Activated T-cell treated with anti-CD3 and anti-CD28 coated beads, Interleukin-2, amount 50 U/mL, for 72 hours (primary cell): ENCODE data around the gene VWA3B. TPM values are rescaled to one million over a fixed set of nuclear protein-coding genes. Genes with fewer than 3 reads are reported as not detected.

Experiments used
- ATAC-seq, 2 donors: fragments of 150-1000 bp; cut with Tn5 transposase; replicated peaks in 1 of 2; 2 replicates each; pipeline ENCODE4 v1.10.0; 2021; ENCODE audit warnings: moderate library complexity in 2 of 2, mild to moderate bottlenecking in 1 of 2
- DNase-seq, 2 donors: peaks; one replicate each; pipeline ENCODE4 v3.0.0; 2021 to 2022; ENCODE audit warnings: mixed read lengths in 1 of 2
- H3K27ac Mint-ChIP-seq: one replicate; pipeline ENCODE4 v1.8.0; 2022; ENCODE audit warnings: mild to moderate bottlenecking, moderate library complexity, mixed read lengths
- H3K27me3 Mint-ChIP-seq: one replicate; pipeline ENCODE4 v1.8.0; 2022; ENCODE audit warnings: low read depth, mixed read lengths
- H3K36me3 Mint-ChIP-seq, 2 donors: one replicate each; pipeline ENCODE4 v1.8.0; 2022; ENCODE audit warnings: mixed read lengths in 2 of 2, mild to moderate bottlenecking in 1 of 2; ENCODE audit not compliant: insufficient read depth in 2 of 2
- H3K4me1 Mint-ChIP-seq: one replicate; pipeline ENCODE4 v1.8.0; 2022; ENCODE audit warnings: low read depth, mixed read lengths
- H3K4me3 Mint-ChIP-seq, 2 donors: one replicate each; pipeline ENCODE4 v1.8.0; 2022; ENCODE audit warnings: mild to moderate bottlenecking in 2 of 2, mixed read lengths in 2 of 2, moderate library complexity in 2 of 2
- H3K9me3 Mint-ChIP-seq, 2 donors: one replicate each; pipeline ENCODE4 v1.8.0; 2022; ENCODE audit warnings: mixed read lengths in 2 of 2
- total RNA-seq, 2 donors: library from RNA; stranded (reverse); gene quantifications; one replicate each; pipeline ENCODE4 v1.2.3, GENCODE V29; 2022

Gene VWA3B
- total RNA-seq, 2 donors from 2014 or later = 0.19 to 0.21 TPM

- no peak for ATAC-seq
- Mint-ChIP-seq H3K36me3 (no peaks in the 10 kb centered on the region), H3K27ac (no peak overlapping the region), H3K4me1 (no peaks in the 10 kb centered on the region), H3K9me3 (peaks cover 0 to 2% of the 10 kb centered on the region in 2 donors), H3K27me3 (peaks cover 21% of the 10 kb centered on the region), H3K4me3 (no peak overlapping the region)
- DNase-seq = no peak
Observed at GRCh38 chr2:98357849-98358248, 270.9 kb downstream of the VWA3B start.

GRCh38 chr2:98359986-98360385 is 273.0 kb downstream of the VWA3B start:
- no peaks in the 10 kb centered on the region for H3K9me3 Mint-ChIP-seq
- no peak overlapping the region for H3K27ac Mint-ChIP-seq
- peaks cover 16% of the 10 kb centered on the region for H3K27me3 Mint-ChIP-seq
- no peaks in the 10 kb centered on the region for H3K36me3 Mint-ChIP-seq
- H3K4me1 Mint-ChIP-seq = no peaks in the 10 kb centered on the region
- no peak overlapping the region for H3K4me3 Mint-ChIP-seq
- DNase-seq = no peak
- no peak for ATAC-seq

Other genes with a start within 250 kb of the VWA3B start
- gene TMEM131, start 91.2 kb upstream of the VWA3B start, total RNA-seq = 10 to 100 TPM; 40.3 to 40.5 TPM